ENCODE measurements around the gene RPEL1.
A peak's percentile ranks its signal among the peaks of the same experiment; 100 is the strongest.
"Not testable (repeated sequence)": the region's sequence is repeated elsewhere in the genome, so short reads cannot be mapped to it uniquely, and the experiment has no call there.

The RPEL1 gene

GRCh38 chr10:103254113-103254512 is 8.4 kb downstream of the RPEL1 start:
- DNase-seq (ENCODE audit: extremely low spot score) = no peak
- no peak for TF ChIP-seq L3MBTL2 (conservative IDR thresholded peaks at IDR 0.05)
- no peak for TF ChIP-seq PKNOX1 (IDR thresholded peaks at IDR 0.05)
- no peak for TF ChIP-seq NFRKB (IDR thresholded peaks at IDR 0.05)
- no peak for TF ChIP-seq SP1 (IDR thresholded peaks at IDR 0.05)
- no peak for TF ChIP-seq ARNT (IDR thresholded peaks at IDR 0.05)
- no peak for TF ChIP-seq ELF4 (IDR thresholded peaks at IDR 0.05)
- TF ChIP-seq ZNF384 (IDR thresholded peaks at IDR 0.05) = no peak
- no peak for TF ChIP-seq SUZ12 (IDR thresholded peaks at IDR 0.05)
- no peak for TF ChIP-seq HDGF (IDR thresholded peaks at IDR 0.05; ENCODE audit: borderline replicate concordance)
- no peak for TF ChIP-seq FOXA1 (IDR thresholded peaks at IDR 0.05)
- TF ChIP-seq BHLHE40 (IDR thresholded peaks at IDR 0.05; ENCODE audit: borderline replicate concordance) = no peak
- no peak for TF ChIP-seq FOXM1 (IDR thresholded peaks at IDR 0.05; ENCODE audit: borderline replicate concordance)
- ChIA-PET CTCF (no interaction called here), POLR2A (interaction anchor here (0.6 kb wide), 1 partner anchor 48 kb away, joined by 4 read pairs; no protein-coding TSS in a partner anchor)

GRCh38 chr10:103254538-103255325 is 9.0 kb downstream of the RPEL1 start:
- CTCF ChIA-PET = interaction anchor here (0.6 kb wide), 1 partner anchor 25 kb away, joined by 7 read pairs; no protein-coding TSS in a partner anchor
- no peak for DNase-seq (ENCODE audit: extremely low spot score)
- TF ChIP-seq HDGF (IDR thresholded peaks at IDR 0.05; ENCODE audit: borderline replicate concordance) = no peak
- TF ChIP-seq ELF4 (IDR thresholded peaks at IDR 0.05) = no peak
- no peak for TF ChIP-seq SUZ12 (IDR thresholded peaks at IDR 0.05)
- no peak for TF ChIP-seq NFRKB (IDR thresholded peaks at IDR 0.05)
- no peak for TF ChIP-seq FOXM1 (IDR thresholded peaks at IDR 0.05; ENCODE audit: borderline replicate concordance)
- no peak for TF ChIP-seq FOXA1 (IDR thresholded peaks at IDR 0.05)
- TF ChIP-seq BHLHE40 (IDR thresholded peaks at IDR 0.05; ENCODE audit: borderline replicate concordance) = no peak
- POLR2A ChIA-PET = interaction anchor here (0.6 kb wide), 1 partner anchor 47 kb away, joined by 4 read pairs; no protein-coding TSS in a partner anchor

GRCh38 chr10:103256613-103257012 is 10.9 kb downstream of the RPEL1 start:
- CTCF ChIA-PET = interaction anchor here (1.4 kb wide), 1 partner anchor 339 kb away, joined by 3 read pairs; the partner anchor contains the start of gene CNNM2
- no peak for TF ChIP-seq BHLHE40 (IDR thresholded peaks at IDR 0.05; ENCODE audit: borderline replicate concordance)
- no peak for TF ChIP-seq FOXM1 (IDR thresholded peaks at IDR 0.05; ENCODE audit: borderline replicate concordance)
- no peak for TF ChIP-seq NFRKB (IDR thresholded peaks at IDR 0.05)
- no peak for TF ChIP-seq ARNT (IDR thresholded peaks at IDR 0.05)
- TF ChIP-seq HDGF (IDR thresholded peaks at IDR 0.05; ENCODE audit: borderline replicate concordance) = no peak
- TF ChIP-seq TARDBP (IDR thresholded peaks at IDR 0.05) = no peak
- no peak for TF ChIP-seq SP1 (IDR thresholded peaks at IDR 0.05)
- TF ChIP-seq ELF4 (IDR thresholded peaks at IDR 0.05) = no peak
- TF ChIP-seq ZNF384 (IDR thresholded peaks at IDR 0.05) = no peak
- no peak for DNase-seq (ENCODE audit: extremely low spot score)
- POLR2A ChIA-PET = no interaction called here

- TF ChIP-seq FOXK2 (IDR thresholded peaks at IDR 0.05) (no peak), FOXM1 (IDR thresholded peaks at IDR 0.05; ENCODE audit: borderline replicate concordance) (no peak), ELF4 (IDR thresholded peaks at IDR 0.05) (no peak), TARDBP (IDR thresholded peaks at IDR 0.05) (no peak), PKNOX1 (IDR thresholded peaks at IDR 0.05) (no peak)
- ChIA-PET POLR2A (no interaction called here), CTCF (no interaction called here)
- no peak for DNase-seq (ENCODE audit: extremely low spot score)
These were observed 12.1 kb downstream of the RPEL1 start for GRCh38 chr10:103257812-103258211.

- DNase-seq (ENCODE audit: extremely low spot score); POLR2A ChIA-PET: not testable (repeated sequence)
These were observed 13.2 kb downstream of the RPEL1 start for GRCh38 chr10:103258928-103259327.

GRCh38 chr10:103259989-103260388 is 14.3 kb downstream of the RPEL1 start:
- POLR2A ChIA-PET = no interaction called here
- no peak for DNase-seq (ENCODE audit: extremely low spot score)
- TF ChIP-seq FOXM1 (IDR thresholded peaks at IDR 0.05; ENCODE audit: borderline replicate concordance) (no peak), PKNOX1 (IDR thresholded peaks at IDR 0.05) (no peak), LEF1 (IDR thresholded peaks at IDR 0.05; ENCODE audit: borderline replicate concordance) (no peak)
- CTCF ChIA-PET = no interaction called here

More at GRCh38 chr10:103258928-103259327, 13.2 kb downstream of the RPEL1 start:
- CTCF ChIA-PET = not testable (repeated sequence)

- ChIA-PET CTCF (no interaction called here), POLR2A (no interaction called here)
- TF ChIP-seq L3MBTL2 (conservative IDR thresholded peaks at IDR 0.05) (0 out of 2 replicates have a peak, but pooled peaks have one; percentile 11), HDGF (IDR thresholded peaks at IDR 0.05; ENCODE audit: borderline replicate concordance) (no peak)
- no peak for DNase-seq (ENCODE audit: extremely low spot score)
These were observed 16.5 kb downstream of the RPEL1 start for GRCh38 chr10:103262229-103262628.
